NCI-H2227 treated with DMSO at 0.1 percent for 48 hours (cell line): ENCODE data around the gene TRIM9.

Source experiments
- DNase-seq: peaks from one replicate; lab custom pipeline; 2025; lab: John Stamatoyannopoulos, UW

The TRIM9 gene

DNA sequence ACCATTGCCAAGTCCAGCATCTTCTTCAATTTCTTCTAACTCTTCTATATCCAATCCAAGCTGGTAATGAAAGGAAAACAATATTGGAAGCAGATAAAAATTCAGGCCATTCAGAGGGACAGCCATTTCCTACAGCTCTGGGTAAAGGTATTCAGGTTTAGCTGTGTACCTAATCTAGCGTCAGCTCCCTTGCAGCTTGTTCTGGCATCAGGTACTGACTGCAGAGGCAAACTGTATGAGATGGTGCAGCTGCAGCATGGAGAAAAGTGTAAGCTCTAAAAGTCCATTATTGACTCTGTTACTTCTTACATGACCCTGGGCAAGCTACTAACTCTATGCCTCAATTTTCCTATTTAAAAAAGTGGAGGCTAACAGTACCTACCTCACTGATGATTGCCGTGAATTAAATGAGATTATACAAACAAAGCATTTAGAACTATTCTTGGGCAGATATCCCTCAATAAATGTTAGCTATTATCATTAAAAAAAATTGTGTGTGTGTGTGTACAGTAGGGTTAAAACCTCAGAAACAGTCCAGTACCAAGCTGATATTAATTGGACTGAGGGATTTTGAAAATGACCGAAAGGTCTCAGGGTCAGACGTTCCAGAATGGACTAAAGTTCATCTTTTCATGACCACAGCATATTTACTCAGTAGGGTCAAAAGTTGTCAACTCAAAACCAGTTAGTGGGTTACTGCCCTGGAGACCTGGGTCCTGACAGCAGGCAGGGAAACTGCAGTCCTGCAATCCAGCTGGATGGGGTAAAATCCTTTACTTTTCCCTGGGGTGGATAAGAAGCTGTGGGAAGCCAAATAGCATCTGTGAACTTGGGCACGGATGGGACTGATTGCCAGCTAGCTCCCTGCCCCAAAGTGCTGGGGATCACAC, 159.5 kb downstream of the TRIM9 start:
- DNase-seq = no peak

- no peak for DNase-seq
Observed at GRCh38 chr14:50932592-50933495, 162.1 kb downstream of the TRIM9 start.

DNA sequence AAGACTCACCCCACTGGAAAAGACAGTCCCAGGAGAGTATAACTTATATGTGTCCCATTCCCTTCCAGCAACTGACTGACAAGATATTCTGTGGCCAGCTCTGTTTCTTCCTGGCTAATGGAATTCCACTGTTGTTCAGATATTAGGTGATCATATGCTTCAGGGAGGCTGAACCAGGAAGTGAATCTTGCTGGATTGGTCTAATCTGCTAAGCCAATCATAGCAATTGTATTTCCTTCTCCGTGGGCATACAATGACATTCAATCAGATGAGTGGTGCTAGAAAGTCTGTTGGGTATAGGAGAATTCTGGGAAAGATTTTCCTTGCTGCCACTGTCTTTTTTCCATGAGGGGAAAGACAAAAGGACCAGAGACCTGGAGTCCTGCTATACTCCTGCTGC, 162.7 kb downstream of the TRIM9 start:
- DNase-seq = no peak

DNA sequence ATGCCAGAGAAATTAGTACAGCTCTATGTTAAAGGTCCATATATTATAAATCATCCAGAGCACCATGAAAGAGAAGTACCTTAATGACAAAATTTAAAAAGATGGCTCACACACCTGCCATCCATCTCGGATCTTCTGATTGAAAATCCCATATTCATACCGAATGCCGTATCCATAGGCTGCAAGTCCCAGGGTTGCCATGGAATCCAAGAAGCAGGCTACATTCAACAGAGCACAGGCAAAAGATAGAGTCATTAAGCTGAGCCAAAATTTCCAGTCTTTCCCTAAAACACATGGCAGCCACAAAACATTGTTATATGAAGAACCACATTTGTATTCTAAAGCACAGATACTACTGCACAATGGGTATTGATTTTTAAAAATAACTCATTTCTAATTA, 163.3 kb downstream of the TRIM9 start:
- no peak for DNase-seq

DNA sequence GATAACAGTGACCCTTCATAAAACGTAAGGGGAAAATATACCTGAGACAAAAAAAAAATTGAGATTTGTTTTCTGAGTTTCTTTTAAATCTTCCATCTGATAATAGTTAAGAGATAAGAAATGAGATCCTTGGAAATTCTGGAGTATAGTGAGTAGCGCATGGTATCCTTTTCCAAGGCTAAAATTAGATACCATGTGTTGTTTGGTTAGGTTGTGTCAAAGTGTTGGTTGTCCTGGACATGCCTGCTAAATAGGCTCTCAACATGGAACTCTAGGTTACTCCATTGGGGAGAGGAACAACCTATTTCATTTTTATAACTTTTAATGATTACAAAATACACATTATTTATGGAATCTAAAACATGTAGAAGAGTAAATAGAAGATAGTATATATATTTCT, 165.4 kb downstream of the TRIM9 start:
- DNase-seq = no peak

DNA sequence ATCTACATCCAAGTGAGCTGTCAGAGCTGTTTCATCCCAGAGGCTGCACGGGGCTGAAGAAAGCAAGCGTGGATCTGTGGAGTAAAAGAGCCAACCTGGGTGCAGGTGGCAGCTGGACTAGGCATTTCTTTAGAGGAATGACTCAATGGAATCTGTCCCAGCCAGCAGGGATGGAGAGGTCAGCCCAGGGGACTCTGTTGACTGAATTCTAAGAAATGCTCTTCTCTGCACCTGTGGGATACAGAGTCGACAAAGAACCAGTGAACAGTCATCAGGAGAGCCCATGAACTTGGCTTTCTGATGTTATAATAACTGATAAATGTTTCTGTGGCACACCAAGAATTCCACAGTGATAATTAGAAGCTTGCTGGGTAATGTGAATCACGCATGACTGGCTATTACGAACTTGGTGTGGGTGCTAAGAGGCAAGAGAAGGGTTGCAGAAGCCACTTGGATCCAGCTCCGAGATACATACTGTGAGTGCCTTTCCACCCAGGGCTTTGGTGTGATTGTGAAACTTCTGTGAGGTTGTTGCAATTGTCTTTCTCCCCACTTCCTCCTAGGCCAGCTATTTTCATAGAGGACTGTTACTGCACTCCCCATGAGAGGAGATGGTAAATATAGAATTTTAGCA, 166.8 kb downstream of the TRIM9 start:
- DNase-seq = no peak

DNA sequence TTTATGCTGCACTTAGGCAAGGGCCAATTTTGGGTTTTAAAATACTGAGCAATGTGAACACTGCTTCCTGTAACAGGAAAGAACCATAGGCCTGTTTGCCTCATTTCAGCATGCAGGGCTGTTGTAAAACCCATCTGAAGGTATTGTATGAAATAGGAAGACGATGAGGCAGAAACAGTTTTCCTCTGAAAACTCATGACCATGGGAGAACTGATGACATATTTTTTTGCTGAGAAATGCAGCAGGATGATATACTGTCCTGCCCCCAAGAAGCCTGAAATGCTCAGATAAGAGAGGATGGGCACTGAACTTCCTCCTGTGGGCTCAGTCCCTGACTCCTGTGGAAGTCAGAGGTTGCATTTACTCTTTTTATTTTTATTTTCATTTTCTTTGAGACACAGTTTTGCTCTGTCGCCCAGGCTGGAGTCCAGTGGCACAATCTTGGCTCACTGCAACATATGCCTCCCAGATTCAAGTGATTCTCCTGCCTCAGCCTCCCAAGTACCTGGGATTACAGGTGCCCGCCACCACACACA, 168.0 kb downstream of the TRIM9 start:
- DNase-seq = no peak
